ENCODE data around the gene FIBIN.
A peak's percentile ranks its signal among the peaks of the same experiment; 100 is the strongest.
"Not testable (repeated sequence)": the region's sequence is repeated elsewhere in the genome, so short reads cannot be mapped to it uniquely, and the experiment has no call there.

FIBIN gene

GRCh38 chr11:26983645-26984044 lies 10.3 kb upstream of the FIBIN start:
- DNase-seq: no peak

GRCh38 chr11:26985470-26985869 lies 8.4 kb upstream of the FIBIN start:
- DNase-seq: no peak

- no peak for DNase-seq
These were observed 8.0 kb upstream of the FIBIN start for GRCh38 chr11:26985943-26986342.

GRCh38 chr11:26987272-26987671 lies 6.6 kb upstream of the FIBIN start:
- DNase-seq: no peak

GRCh38 chr11:26987731-26988130 lies 6.2 kb upstream of the FIBIN start:
- no peak for DNase-seq

- no peak for DNase-seq
These were observed 1.8 kb upstream of the FIBIN start for GRCh38 chr11:26992031-26992541.

- DNase-seq: no peak
These were observed 751 bp downstream of the FIBIN start for GRCh38 chr11:26994631-26995095.

GRCh38 chr11:26995701-26996460 lies 2.0 kb downstream of the FIBIN start:
- no peak for DNase-seq

- no peak for DNase-seq
These were observed 3.5 kb downstream of the FIBIN start for GRCh38 chr11:26997378-26997777.

GRCh38 chr11:27001136-27001730 lies 7.3 kb downstream of the FIBIN start:
- DNase-seq: not testable (repeated sequence)

GRCh38 chr11:27002431-27002830 lies 8.5 kb downstream of the FIBIN start:
- no peak for DNase-seq

- no peak for DNase-seq
These were observed 8.9 kb downstream of the FIBIN start for GRCh38 chr11:27002838-27003237.

- no peak for DNase-seq
These were observed 10.2 kb downstream of the FIBIN start for GRCh38 chr11:27004103-27004502.

GRCh38 chr11:27008811-27009535 lies 15.1 kb downstream of the FIBIN start:
- DNase-seq: no peak

GRCh38 chr11:27011560-27012233 lies 17.8 kb downstream of the FIBIN start:
- DNase-seq: no peak

GRCh38 chr11:27012234-27012921 lies 18.5 kb downstream of the FIBIN start:
- DNase-seq: peak; percentile 74

GRCh38 chr11:27013781-27014361 lies 20.0 kb downstream of the FIBIN start:
- DNase-seq: peak; percentile 74

GRCh38 chr11:27018902-27019529 lies 25.1 kb downstream of the FIBIN start:
- no peak for DNase-seq

GRCh38 chr11:27020751-27021150 lies 26.8 kb downstream of the FIBIN start:
- no peak for DNase-seq

GRCh38 chr11:27022659-27023251 lies 28.8 kb downstream of the FIBIN start:
- DNase-seq: no peak

GRCh38 chr11:27024865-27025264 lies 31.0 kb downstream of the FIBIN start:
- DNase-seq: no peak
